NCI-H1105 treated with DMSO at 0.1 percent for 48 hours (cell line): ENCODE measurements around the gene SLCO3A1.

Experiments
- DNase-seq: peaks from one replicate; lab custom pipeline; 2025; lab: John Stamatoyannopoulos, UW

Gene SLCO3A1

GRCh38 chr15:92128788-92129187 is 275.3 kb downstream of the SLCO3A1 start:
- no peak for DNase-seq

GRCh38 chr15:92130244-92130643 is 276.7 kb downstream of the SLCO3A1 start:
- DNase-seq: no peak

- DNase-seq: no peak
Observed at GRCh38 chr15:92130906-92131305, 277.4 kb downstream of the SLCO3A1 start.

- DNase-seq: no peak
Observed at GRCh38 chr15:92132982-92133755, 279.7 kb downstream of the SLCO3A1 start.

GRCh38 chr15:92140796-92141195 is 287.3 kb downstream of the SLCO3A1 start:
- no peak for DNase-seq

GRCh38 chr15:92141607-92142006 is 288.1 kb downstream of the SLCO3A1 start:
- no peak for DNase-seq

- DNase-seq: no peak
Observed at GRCh38 chr15:92142242-92143232, 289.0 kb downstream of the SLCO3A1 start.

GRCh38 chr15:92143765-92144164 is 290.3 kb downstream of the SLCO3A1 start:
- DNase-seq: no peak

GRCh38 chr15:92146511-92147150 is 293.1 kb downstream of the SLCO3A1 start:
- DNase-seq: peak; percentile 67

- no peak for DNase-seq
Observed at GRCh38 chr15:92149029-92149428, 295.5 kb downstream of the SLCO3A1 start.

- no peak for DNase-seq
Observed at GRCh38 chr15:92149465-92149864, 296.0 kb downstream of the SLCO3A1 start.

GRCh38 chr15:92151168-92151567 is 297.7 kb downstream of the SLCO3A1 start:
- DNase-seq: no peak

- peak; percentile 20 for DNase-seq
Observed at GRCh38 chr15:92151741-92152140, 298.2 kb downstream of the SLCO3A1 start.

GRCh38 chr15:92152983-92153382 is 299.5 kb downstream of the SLCO3A1 start:
- DNase-seq: no peak

- no peak for DNase-seq
Observed at GRCh38 chr15:92153620-92154019, 300.1 kb downstream of the SLCO3A1 start.

- DNase-seq: no peak
Observed at GRCh38 chr15:92155934-92156333, 302.4 kb downstream of the SLCO3A1 start.

GRCh38 chr15:92157666-92158298 is 304.3 kb downstream of the SLCO3A1 start:
- DNase-seq: no peak

GRCh38 chr15:92158426-92158825 is 304.9 kb downstream of the SLCO3A1 start:
- no peak for DNase-seq

GRCh38 chr15:92159481-92159880 is 306.0 kb downstream of the SLCO3A1 start:
- no peak for DNase-seq

- DNase-seq: peak; percentile 78
Observed at GRCh38 chr15:92159906-92160841, 306.7 kb downstream of the SLCO3A1 start.
